Activated T-cell treated with anti-CD3 and anti-CD28 coated beads for 24 hours (primary cell): ENCODE data around the gene RIPK1.
A peak's percentile ranks its signal among the peaks of the same experiment; 100 is the strongest.

Experiments
- DNase-seq: peaks from one replicate; pipeline ENCODE4 v3.0.0-alpha.2; 2020; ENCODE audit warnings: low read depth

Gene RIPK1

DNA sequence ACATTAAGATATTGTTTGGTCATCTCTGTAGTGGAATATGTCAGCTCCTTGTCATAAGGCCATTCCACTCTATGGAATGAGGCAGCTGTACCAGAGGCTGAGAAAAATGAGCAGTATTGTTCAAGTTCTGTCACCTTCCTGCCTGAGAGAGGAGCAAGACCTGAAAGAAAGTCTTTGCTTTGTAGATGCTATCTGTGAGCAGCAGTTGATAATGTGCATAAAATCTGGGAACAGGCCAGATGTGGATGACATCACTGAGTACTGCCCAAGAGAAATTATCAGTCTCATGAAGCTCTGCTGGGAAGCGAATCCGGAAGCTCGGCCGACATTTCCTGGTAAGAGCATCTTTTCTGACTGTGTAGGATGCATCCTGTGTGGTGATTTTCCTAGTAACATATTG, 16.8 kb downstream of the RIPK1 start:
- DNase-seq: no peak

DNA sequence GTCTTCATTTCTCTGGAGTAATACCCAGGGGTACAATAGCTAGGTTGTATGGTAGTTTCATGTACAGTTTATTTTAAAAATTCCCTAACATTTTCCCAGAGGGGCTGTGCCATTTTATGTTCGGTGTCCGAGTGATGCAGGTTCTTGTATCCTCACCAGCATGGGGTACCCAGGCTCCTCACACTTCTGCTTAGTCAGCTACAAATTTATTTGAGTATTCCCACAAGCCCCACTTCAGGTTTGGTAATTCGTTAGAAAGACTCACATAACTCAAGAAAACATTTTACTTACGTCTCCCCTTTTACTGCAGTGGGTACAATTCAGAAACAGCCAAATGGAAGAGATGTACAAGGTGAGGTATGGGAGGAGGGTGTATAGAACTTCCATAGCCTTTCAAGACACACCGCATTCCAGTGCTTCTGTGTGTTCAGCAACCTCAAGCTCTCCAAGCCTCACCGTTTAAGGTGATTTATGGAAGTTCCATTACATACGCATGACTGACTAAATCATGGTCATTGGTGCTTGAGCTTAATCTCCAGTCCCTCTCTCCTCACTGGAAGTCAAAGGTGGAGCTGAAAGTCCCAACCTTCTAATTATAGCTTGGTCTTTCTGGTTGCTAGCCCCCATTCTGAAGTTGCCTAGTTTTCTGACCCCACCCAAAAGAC, 18.1 kb downstream of the RIPK1 start:
- no peak for DNase-seq

DNA sequence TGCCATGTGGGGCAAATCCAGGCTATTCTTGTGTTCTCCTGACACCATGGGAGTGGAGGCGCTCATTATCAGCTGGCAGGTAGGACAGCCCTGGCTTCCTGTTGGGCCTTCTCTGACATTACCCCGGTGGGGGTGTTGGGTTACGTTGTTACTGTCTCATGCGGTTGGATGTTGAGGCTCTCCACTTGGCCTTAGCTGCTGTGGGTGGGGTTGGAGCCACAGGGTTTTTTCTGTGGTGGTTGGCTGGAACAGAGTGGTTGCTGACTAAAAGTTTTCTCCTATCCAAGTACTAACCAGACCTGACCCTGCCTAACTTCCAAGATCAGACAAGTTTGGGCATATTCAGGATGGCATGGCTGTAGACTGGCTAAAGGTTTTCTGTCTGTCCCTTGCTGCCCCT, 20.2 kb downstream of the RIPK1 start:
- no peak for DNase-seq

DNA sequence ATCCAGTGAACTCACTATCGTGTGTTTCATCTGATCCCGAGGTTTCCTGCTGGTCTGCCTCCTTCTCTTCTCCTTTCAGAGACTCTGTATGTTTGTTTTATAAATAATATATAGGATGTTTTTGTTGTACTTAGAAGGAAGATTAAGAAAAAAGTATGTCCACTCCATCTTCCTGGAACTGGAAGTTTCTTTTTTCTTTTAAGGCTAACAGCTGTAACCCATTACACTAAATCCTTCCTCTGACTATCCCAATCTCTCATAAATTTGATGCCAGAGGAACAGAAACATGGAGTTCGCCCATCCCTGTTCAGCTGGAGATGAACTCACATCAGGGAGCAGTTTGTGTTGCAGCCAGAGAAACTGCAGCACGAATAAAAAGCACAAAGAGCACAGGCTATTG, 20.7 kb downstream of the RIPK1 start:
- DNase-seq: no peak

DNA sequence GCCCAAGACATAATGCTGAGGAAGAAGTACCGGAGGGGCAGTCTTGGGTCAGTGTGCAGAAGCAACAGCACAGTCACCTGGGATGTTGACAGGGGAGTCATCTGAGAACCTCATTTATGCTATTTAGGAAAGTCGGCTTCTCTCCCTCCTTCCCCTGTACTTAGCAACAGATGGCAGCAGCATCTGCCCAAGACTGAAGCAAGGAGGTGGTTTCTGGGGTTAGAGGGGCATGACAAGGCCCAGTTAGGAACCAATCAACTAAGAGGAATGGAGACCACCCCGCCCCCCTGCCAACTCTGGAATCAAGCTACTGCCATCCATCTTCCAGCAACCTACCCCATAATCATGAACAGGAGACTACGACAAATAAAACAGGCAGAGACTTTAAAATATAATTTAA, 21.7 kb downstream of the RIPK1 start:
- DNase-seq: no peak

DNA sequence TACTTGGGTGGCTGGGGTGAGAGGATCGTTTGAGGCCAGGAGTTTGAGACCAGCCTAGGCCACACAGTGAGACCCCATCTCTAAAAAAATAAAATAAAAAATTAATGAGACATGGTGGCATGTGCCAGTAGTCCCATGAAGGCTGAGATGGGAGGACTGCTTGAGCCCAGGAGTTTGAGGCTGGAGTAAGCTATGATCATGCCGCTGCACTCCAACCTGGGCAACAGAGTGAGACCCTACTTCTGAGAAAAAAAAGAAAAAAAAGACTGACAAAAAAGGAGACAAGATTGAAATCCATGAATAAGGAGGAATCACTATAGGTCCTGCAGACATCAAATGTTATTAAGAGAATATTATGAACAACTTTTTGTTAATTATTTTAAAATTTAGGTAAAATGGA, 26.5 kb downstream of the RIPK1 start:
- DNase-seq: no peak

DNA sequence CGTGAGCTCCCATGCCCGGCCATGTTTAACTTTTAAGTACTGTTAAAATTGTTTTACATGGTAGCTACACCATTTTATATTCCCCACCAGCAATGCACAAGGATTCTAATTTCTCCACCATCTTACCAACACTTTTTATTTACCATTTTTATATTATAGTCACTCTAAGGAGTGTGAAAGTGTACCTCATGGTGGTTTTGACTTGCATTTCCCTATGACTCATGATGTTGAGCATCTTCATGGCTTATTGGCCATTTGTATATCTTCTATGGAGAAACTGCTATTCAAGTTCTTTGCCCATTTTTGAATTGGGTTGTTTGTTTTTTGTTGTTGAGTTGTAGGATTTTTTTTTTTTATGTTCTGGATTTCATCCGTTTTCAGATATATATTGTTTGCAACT, 34.6 kb downstream of the RIPK1 start:
- DNase-seq: no peak

DNA sequence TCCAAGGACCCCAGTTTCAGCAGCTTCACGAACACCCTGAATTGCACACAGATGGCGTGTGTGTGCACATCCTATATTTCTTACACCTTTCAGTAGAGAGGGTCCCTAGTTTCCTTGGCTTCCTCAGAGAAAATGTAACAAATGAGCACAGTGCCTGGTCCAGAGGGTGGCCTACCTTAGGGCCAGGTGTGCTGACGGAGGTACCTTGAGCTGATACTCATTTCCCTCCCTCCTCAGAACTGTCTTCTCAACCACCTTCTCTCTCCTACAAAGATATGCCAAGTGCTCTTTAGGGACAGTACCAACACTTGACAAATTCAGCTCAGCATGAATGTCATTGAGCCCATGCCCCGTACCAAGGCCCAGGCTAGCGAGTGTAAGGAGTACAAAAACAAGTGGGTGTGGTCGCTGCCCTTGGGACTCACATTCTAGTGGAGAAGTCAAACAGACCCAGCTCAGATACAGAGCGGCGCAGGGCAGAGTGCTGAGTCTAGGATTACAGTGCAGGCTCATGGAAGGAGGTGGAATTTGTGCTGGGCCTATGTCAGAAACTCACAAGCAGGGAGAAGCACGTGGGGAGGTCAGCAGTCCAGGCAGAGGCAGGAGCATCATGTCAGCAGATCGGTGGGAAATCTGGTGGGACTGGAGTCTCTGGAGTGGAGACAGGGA, 40.6 kb downstream of the RIPK1 start:
- no peak for DNase-seq

DNA sequence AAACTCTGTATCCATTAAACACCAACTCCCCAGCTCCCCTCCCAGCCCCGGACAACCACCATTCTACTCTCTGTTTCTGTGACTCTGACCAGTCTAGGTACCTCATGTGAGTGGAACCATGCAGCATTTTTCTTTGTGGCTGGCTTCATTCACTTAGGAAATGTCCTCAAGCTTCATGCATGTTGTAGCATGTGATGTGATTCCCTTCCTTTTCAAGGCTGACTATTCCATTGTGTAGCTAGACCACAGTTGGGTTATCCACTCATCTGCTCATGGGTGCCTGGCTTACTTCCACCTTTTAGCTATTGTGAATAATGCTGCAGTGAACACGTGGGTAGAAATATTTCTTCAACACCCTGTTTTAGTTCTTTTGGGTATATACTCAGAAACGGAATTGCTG, 41.5 kb downstream of the RIPK1 start:
- no peak for DNase-seq

DNA sequence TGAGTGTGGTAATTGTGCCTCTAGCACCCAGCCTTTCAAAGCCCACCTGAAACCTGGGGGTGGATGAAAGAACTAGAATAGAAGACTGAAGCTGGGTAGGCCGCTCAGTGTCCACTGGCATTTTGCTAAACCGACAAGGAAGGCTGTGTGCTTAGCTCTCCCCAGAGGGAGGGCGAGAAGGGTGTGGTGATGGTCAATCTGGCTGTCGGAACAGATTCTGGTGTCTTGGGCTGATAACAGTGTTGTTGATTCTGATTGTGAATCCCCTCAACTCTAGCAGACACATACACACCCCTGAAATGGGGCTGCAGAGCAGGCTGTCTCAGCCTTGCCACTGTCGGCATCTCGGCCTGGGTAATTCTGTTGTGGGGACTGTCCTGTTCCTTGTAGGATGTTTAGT, 46.1 kb downstream of the RIPK1 start:
- no peak for DNase-seq

DNA sequence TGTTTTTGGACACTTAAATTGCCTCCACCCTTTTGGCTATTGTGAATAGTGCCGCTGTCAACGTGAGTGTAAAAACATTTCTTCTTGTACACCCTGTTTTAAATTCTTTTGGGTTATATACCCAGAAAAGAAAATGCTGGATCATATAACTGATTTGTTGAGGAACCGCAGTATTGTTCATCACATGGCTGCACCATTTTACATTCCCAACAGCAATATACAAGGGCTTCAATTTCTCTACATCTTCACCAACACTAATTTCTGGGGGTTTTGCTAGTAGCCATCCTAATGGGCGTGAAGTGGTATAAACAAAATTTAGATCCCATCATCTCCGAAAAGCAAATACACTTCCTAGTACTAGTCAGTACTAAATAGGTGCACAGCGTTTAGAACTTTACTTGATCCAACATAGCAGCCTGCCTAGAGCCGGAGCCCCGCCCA, 49.6 kb downstream of the RIPK1 start:
- no peak for DNase-seq

DNA sequence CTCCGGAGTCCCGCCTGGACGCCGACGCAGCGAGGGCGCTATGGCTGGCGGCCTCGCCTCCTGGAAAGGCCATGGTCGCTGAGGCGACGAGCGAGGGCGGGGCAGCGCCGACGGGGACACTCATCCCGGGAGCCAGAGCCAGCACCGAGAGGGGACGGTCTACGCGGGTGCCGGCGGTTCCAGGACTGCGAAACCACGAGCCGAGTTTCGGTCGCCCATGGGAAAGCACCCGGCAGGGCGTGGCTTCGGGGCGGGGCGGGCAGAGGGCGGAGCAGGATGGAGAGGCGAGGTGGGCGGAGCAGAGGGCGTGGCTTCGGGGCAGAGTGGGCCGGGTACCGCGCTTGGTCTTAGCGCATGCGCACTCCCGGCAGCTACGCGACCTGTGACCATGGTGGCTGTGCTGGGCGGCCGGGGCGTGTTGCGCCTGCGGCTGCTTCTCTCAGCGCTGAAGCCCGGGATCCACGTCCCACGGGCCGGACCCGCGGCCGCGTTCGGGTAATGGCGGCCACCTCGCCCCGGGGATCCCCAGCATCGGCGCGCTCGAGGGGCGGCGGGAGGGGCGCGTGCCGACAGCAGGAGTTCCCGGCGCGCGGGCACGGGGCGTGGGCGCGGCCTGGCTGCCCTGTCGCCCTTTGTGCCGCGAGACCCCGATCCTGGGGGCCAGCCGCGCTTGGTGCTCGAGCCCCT, 50.2 kb downstream of the RIPK1 start, which contains the start of gene BPHL:
Gene BPHL, plus strand, starts transcription at position 359 of the 687 bp plus-strand sequence. Its CDS starts 30 bp downstream, at position 389.
- peak; percentile 99 for DNase-seq

DNA sequence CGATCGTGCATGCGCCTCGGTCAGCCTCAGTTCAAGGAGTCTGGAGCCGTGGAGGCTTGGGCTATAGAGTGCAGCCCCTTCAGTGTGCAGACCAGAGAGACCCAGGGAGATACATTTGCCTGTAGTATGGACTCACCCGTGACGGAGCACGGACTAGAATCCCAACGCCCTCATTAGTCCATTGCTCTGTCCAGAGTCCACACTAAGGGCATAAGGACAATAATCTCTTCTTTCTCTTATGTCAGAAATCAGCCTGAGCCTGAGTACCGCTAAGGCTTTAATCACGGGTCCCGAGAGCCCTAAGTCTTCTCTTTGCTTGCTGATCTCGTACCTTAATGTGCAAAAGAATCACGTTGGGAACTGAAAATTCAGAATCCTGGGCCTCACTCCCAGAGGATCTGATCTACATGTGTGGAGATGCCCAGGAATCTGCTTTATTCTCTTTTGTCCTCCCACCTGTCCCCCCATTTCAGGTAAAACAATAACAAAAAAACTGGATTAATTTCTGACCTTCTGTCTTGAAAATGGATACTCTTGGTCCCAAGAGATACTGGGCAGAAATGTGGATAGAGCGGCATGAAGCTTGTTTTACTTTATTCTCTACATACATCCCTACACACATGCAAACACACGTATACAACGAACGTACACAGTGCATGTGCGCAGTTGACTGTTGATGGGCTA, 50.9 kb downstream of the RIPK1 start:
- DNase-seq: no peak

DNA sequence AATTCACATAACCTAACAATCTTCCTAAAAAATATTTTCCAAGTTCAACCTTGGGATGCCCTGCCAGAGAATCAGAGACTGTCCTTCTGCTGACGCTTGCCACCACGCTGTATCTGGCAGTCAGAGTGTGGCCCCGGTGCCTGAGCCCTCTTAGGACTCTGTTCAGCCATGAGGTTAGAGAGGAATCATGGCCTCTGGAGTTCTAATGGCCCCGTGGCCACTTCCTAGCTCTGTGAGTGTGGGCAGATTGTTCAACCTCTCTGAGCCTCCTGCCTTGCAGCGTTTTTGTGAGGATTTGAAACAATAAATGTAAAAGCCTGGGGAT, 52.4 kb downstream of the RIPK1 start:
- no peak for DNase-seq

DNA sequence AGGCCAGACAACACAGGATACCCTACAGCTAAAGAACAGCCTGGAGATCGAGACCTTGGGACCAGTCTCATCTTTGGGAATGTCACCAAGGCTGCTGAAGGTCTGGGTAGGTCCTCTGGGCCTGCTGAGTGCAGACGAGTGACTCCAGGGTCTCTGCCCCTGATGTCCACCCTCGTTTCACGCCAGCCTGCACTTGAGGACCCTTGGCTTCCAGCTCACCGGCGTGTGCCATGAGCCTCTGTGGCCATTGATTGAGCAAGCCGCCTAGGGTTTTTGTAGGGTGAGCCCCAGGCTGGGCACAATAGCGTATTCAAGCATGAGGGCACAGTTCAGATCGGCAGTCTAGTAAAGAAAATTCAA, 54.5 kb downstream of the RIPK1 start:
- DNase-seq: no peak

DNA sequence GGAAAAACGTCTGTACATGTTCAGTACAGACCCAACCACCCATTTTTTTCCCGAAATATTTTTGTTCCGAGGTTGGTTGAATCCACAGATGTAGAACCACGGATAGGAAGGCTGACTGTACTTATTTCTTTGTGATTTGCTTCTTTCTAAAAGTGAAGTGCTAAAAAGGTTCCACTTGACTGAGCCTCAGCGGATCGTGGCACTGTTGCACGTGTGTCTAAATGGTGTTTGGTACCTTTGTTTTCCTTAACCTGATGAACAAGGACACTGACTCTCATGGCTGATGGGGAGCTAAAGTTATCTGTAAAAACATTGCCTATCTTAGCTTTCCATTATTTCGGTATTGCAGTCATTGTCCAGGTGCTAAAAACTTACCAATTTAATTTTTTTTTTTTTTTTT, 56.4 kb downstream of the RIPK1 start:
- DNase-seq: no peak

DNA sequence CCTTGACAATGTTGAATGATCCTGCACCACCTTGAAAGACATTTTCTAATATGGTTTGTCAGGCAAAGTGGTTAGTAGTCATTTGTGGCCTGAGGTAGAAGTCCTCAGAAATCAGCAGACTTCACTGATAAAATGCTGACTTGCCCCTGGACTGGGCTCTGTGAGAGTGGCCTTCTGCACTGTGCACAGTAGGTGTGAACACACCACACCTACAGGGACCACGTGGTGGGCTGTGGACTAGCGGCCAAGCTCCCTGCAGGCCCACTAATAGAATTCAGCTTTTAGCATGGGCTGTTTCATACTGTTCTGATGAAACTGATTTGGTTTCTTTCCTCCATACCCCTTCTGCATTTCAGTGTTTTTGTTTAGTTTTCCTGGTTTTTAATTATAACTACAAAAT, 57.5 kb downstream of the RIPK1 start:
- DNase-seq: no peak

DNA sequence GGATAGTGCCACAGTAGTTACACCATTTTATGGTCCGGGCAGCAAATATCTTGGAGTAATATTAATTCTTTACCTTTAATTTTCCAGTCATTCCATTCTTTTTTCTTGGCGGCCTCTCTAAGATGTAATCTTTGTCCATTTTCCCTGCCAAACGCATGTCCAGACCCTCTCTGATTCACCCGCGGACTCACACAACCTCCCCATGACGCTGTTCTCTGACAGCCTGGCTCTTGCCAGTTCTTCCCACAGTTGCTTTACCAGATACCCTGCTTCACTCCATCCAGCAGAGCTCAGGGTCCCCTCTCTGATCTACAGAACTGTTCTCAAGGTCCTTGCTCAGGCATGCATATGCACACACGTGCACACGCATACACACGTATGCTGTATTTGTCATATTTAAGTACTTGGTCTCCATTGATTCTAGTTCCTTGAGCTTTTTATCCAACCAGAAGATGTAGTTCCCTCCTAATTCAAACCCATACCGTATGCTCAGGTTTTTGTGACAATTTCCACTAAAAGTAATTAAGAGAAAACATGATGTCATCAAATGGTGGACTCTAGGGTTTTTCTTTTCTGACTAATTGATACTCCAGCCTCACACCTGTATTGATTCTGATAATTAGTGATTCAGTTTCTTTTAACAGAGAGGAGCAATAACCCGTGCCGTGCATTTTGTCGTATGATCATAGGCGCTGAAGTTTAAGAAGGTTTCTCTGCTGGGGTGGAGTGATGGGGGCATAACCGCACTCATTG, 60.2 kb downstream of the RIPK1 start:
- DNase-seq: no peak

DNA sequence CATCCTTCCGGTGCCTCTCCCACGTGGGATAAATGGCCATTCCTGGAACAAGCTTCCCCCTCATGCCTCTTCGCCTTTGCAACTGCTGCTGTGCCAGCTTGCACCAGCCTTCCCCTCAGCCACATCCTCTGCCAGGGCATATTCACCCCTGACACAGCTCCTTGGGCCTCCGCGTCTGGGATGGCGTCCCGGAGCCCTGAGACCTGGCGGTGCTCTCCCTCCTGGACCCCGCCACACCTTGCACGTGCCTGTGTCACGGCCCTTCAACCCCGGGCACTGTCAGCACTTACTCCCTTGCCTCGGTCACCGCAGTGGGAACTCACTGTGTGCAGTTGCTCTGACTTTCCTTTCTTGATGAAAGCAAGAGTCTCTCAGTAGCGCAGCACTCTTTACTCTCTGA, 63.4 kb downstream of the RIPK1 start:
- no peak for DNase-seq

DNA sequence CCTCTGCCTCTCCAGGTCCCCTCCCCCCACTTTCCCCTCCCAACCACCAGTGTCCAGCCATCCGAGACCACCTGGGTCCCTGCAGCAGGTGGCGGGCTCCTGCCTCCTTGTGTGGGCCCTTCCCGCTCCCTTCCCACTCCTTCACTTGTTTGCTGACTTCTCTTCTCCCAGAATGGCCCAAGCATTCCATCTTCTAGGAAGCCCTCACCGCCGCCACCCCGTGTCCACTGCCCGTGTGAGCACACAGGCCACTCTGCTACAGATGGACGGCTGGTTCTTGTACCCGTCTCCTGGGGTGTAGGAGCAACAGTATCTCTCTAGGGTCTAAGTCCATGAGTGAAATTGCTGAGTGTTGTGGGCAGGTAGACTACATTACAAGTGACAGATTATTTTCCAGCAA, 65.2 kb downstream of the RIPK1 start:
- no peak for DNase-seq

DNA sequence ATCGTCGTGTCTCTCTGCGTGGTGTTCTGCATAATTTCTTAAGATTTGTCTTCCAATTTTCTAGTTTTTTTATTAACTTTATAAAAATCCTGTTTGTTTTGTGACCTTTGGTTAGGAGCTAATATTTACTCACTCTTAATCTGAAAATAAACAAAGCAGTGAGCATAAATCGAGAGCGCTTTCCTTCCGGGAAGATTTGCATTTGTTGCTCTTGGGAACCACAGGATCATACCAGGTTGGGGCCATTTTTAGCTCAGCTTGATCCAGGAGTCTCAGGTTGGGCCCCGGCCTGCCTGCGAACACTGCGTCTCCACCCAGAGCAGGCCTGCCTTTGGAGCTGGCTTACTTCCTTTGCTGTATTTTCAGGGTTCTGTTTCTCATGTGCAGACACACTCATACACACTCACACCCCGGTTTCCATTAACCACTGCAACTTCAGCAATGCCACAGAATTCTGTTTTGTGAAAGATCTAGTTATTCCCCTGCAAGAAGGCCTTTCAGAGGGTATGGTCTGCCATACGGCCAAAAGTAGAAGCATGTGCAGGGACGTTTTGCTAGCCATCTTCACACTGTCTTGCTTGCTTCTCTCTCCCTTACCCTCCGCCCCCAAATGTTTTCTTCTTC, 67.5 kb downstream of the RIPK1 start:
- DNase-seq: no peak
